Fibroblast of peridontal ligament (primary cell): ENCODE measurements around the gene GEMIN5.

Source experiments
- DNase-seq: peaks from one replicate; pipeline ENCODE4 v3.0.0-alpha.2; 2010; ENCODE audit errors: extremely low read depth

Gene GEMIN5

DNA sequence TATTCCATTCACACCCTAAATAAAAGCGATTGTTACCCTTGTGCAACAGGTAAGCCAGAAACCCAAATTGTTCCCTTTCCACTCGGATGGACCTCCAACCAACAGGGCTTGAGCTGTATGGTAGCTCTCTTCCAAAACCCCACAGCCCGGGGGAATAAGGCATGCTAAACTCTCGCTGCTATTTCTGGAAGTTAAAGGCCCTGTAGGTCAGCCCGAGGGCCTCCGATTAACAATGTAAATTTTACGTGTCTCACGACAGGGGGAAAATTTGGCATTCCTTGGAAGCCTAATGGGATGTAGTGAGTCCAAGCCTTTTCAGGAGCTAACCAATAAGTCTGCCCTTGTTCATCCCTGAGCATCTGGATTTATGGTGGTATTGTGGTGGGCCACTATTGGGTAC is 53.6 kb downstream of the GEMIN5 start:
- DNase-seq = no peak

DNA sequence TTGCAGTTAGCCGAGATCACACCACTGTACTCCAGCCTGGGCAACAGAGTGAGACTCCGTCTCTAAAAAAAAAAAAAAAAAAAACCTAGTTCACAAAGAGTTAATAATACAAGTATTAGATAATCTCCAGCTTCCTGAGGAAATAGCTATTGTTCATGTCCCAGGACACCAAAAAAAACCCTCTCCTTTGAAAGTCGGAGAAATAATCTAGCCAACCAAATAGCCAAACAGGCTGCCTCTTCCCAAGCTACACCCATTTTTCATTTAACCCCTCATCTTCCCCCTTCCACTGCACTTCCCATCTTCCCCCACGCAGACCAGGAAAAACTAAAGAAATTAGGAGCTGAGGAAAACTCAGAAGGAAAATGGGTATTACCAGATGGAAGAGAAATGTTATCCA is 56.0 kb downstream of the GEMIN5 start:
- no peak for DNase-seq

DNA sequence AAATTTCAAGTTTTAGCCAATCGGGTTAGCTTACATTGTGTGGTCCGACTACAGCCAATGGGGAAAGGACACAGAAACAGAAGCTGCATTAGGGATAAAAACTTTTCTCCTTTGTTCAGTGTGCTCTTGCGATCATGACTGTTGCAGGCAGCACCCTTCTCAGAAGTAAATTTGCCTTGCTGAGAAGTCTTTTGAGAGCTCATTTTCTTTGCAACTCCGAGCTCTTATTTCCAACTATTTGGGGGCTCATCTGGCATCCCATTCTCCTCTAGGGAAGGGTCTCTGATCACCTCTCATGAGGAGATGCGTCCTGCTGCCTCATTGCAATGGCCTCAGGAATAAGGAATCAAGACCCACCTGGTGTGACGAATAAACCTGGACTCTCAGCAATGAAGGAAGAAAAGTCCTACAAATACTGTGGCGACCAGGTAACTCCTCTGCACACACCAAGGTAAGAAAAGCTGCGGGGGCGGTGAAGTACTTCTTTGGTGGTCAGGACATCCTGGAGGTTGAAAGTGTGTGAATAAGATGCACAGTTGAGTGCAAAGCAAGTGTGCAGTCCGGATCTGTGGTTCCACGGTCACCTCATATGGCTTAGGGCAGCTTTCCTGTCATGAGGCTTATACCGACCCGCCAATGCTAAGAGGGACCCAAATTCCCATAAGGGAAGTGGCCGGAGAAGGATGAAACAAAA is 59.2 kb downstream of the GEMIN5 start:
- DNase-seq = peak; percentile 8

DNA sequence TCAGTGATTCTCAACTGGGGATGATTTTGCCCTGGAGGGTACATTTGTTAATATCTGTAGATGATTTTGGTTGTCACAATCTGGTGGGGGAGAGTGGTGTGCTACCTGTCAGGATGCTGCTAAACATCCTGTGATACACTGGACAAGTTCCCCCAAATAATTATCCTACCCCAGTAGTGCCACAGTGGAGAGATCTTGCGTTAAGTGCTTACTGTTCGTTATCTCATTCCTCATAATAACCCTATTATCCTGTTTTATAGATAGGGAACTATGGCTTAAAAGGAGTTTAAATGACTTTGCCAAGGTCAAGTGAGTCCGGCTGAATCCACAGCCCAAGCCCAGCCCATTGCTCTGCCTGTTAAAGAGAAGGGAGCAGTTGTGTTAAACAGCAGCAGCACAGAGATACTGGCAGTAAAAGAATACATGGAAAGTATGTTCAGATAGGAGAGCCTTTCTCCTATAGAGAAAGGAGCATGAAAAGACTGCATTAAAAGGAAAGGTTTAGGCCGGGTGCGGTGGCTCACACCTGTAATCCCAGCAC is 64.2 kb downstream of the GEMIN5 start:
- DNase-seq = no peak

DNA sequence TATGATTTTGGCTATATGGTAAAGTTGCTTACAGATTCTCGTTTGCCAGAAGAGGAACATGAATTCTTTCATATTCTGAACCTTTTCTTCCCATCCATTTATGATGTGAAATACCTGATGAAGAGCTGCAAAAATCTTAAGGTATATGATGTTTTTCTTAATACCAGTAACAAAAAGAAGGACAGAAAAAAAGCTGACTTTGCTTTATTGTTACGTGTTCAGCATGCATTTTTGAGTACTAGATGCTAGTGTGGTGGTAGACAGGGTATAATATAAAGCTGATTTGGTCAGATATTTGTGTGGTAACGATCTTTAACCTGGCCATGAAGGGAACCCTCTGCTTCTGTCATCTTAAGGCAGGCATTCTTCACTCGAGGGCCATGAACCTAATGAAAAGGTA is 66.3 kb downstream of the GEMIN5 start:
- DNase-seq = no peak

DNA sequence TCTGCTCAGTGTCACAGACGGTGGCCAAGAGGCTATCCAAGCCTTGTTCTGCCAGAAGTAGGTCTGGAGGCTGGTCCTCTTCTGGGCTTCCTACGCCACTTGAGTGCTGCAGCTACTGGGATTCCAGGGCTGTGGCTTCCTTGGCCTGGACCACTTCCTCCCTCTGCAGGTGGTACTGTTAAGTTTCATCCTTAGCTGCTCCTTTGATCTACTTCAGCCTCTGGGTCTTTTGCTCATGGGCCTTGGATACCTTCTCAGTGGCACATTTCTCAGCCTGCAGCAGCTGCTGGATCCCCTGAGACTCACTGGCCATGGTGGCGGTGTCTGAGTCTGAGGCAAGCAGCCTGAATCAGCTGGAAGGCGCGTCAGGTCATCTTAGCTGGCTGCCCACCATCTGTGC is 69.3 kb downstream of the GEMIN5 start:
- no peak for DNase-seq

DNA sequence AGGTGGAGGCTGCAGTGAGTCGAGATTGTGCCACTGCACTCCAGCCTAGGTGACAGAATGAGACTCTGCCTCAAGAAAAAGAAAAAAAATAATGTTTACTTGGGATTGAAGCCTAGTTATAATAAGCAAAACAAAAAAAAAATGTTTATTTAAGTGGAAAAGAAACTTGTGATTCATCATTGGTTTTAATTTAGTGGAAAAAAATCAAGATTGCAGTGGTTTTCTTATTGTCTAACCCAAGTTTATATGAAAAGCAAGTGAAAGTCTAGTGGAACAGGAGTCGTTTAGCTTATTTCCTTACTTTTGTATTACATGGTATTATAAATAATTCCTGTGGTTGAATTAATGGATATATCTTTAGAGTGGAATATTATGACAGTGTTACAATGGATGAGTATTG is 71.2 kb downstream of the GEMIN5 start:
- DNase-seq = peak; percentile 68

DNA sequence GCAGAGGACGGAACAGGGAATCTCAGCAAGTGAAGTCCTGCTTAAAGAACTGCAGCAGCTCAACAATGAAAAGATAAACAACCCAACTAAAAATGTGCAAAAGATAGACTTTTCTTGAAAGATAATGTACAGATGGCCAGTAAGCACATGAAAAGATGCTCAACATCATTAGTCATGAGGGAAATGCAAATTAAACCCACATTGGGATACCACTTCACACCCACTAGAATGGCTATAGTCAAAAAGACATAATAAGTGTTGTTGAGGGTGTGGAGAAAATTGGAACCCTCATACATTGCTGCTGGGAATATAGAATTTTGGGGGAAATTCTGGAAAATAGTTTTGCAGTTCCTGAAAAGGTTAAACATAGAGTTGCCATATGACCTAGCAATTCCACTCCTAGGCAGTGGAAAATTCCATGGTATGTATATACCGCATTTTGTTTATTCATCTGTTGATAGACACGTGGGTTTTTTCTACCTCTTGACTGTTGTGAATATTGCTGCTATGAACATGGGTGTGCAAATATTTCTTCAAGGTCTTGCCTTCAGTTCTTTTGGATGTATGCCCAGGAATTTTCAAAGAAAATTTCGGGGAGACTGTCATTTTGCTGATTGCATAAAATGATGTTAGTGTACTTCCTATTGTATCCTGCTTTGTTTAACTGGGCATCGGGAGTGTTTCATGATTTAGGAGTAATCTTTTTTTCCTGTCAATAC is 72.4 kb downstream of the GEMIN5 start:
- peak; percentile 10 for DNase-seq

DNA sequence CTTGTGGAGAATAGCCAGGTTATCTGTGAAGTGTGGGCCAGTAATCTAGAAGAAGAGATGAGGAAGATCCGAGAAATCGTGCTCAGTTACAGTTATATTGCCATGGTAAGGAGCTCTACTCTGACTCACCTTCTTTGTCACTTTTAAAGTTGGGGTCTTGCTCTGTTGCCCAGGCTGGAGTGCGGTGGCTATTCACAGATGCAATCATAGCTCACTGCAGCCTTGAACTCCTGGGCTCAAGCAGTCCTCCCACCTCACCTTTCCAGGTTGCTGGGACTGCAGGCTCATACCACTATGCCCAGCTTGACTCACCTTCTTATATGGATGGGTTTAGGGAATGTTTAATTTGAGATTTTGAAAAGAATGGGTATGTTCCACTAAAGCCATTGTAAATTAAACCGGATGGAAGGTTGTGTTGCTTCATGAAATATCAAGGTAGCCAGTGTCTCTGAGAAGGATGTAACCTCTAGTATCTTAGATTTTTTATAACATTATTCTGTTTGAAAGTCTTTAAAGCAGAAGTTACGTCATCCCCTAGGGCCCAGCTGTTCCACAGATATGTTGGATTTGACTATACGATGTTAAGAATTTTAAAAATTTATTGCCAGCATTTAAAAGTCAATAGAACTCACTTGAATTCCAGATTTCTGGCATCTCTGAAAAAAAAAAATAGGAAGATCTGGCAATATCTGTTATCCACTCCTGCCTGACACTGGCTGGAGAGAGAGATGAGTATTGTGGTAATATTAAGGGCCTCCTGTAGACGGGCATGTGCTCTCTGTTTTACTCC is 74.5 kb downstream of the GEMIN5 start:
- DNase-seq = peak; percentile 14

DNA sequence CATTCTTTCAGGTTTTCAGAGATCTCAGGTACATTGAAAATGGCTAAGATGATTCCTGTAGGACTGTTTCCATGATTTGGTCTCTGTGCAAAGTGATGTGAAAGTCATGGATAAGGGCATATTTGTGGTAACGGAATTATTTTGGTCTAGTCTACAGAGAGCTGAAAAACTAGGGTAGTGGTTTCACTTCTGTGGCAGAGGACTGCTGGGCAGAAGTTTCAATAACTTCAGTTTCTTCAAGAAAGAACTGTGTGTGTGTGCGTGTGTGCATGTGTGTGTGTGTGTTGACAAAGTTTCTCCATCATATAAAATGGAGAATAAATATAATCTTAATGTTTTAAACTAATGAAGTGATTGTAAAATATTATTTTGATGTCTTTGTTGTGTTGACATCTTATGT is 75.2 kb downstream of the GEMIN5 start:
- DNase-seq = peak; percentile 76

DNA sequence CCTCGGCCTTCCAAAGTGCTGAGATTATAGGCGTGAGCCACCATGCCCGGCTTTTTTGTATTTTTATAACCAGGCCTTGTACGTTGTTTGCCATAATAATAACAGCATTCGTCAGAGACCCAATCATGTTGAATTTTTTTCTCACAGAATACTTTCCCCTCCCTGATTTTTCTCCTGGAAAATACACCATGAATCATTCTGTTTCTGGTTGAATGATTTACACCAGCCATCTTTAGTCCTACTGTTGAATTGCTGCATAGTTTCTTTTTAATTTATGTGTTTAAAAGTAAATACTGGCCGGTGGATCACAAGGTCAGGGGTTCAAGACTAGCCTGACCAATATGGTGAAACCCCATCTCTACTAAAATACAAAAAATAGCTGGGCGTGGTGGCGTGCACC is 76.1 kb downstream of the GEMIN5 start:
- peak; percentile 7 for DNase-seq

DNA sequence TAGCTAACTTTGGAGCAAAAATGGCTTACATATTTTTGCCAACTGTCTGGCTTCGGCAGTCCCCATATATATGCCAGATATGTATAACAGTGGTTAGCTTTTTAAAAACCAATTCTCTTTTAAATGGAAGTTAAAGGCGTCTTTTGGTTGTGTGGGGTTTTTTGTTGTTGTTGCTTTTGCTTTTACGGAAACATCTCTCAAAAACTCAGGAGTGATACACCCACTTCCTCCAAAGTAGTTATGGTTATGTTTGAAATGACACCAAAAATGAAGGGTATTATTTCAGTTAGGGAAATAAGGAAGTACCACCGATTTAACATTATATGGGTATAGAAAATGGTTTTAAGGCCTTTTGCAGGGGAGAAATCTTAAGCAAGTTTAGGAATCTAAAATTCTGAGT is 77.2 kb downstream of the GEMIN5 start:
- no peak for DNase-seq

DNA sequence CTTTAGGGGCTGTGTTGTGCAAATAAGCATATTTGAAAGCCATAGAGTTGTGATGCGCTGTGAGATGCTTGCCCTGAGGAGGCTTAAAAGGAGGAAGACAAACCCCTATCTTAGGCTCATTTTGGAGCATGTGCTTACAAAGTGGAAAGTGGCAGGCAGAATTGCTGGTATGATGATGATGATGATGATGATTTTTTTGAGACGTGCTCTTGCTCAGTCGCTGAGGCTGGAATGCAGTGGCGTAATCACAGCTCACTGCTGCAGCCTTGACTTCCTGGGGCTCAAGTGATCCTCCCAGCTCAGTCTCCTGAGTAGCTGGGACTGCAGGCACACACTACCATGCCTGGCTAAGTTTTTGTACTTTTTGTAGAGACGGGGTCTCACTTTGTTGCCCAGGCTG is 77.9 kb downstream of the GEMIN5 start:
- DNase-seq = peak; percentile 61

DNA sequence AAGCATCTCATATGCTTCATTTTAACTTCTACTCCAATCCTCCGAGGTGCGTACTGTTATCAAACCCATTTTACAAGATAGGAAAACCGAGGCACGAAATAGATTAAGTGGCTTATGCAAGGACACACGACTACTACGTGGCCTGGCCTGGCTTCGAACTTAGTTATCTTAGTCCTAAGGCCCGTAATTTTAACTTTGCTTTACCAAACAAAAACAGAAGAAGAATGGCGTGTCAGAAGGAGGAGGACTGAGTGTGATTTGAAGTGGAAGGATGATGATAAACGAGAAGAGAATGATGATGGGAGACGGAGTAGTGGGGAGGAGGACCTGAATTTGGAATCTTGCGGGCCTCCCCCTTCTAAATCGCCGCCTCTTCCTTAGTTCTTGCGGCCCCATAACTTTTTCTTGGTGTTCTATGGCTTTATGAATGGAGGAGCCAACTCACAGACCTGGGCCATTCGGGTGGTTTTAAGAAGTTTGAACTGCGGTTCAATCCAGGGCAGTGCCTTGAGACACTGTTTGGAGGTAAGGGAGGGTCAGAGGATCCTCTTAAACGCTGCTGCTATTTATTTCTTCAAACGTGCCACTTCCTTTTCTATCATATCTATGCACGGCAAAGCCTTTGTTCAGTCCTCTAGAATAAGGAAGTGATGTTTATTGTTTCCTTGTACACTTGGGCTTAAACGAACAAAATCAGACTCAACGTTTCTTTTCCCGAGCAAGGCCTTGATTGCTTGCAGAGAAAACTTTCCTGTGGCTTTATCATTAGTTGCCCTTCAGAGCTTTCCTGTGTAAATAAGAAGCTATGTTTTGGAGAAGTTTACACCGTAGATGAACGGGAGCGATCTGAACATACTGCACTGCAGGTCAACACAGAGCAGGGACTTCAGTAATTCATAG is 78.8 kb downstream of the GEMIN5 start:
- DNase-seq = peak; percentile 20

DNA sequence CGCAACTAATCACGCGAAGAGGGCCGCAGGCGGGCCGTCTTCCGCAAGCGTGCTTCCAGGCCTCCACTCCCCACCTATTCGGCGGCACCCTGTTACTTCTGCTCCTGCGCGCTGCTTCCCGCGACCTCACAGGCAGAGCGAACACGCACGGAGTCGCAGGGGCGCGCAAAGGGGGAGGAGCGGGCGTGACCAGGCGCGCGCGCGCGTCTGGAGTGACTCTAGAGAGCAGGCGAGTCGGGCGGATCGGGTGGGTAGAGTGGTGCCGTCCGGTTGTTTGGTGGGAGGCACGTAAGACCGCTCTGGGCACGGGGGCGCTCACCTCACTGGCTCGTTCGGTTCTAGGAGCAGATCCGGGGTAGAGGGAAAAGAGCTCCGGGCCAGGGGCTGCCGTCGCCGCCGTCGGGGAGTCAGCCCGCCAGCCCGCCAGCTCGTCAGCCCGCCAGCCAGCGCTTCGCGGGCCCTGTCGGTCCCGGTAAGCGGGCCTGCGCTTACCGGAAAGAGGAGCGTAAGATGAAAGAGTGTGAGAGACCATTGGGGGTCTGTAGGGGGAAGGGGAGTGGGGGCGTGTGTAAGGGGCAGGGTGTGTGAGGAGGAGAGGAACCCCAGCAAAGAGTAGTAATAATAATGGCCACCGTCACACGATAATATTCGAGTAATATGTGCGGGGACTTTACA is 79.6 kb downstream of the GEMIN5 start, which contains the start of gene CNOT8:
Gene CNOT8, plus strand, starts transcription at position 331 of the 675 bp plus-strand sequence. CDS start 4,652 bp downstream, outside the sequence.
- peak; percentile 96 for DNase-seq

DNA sequence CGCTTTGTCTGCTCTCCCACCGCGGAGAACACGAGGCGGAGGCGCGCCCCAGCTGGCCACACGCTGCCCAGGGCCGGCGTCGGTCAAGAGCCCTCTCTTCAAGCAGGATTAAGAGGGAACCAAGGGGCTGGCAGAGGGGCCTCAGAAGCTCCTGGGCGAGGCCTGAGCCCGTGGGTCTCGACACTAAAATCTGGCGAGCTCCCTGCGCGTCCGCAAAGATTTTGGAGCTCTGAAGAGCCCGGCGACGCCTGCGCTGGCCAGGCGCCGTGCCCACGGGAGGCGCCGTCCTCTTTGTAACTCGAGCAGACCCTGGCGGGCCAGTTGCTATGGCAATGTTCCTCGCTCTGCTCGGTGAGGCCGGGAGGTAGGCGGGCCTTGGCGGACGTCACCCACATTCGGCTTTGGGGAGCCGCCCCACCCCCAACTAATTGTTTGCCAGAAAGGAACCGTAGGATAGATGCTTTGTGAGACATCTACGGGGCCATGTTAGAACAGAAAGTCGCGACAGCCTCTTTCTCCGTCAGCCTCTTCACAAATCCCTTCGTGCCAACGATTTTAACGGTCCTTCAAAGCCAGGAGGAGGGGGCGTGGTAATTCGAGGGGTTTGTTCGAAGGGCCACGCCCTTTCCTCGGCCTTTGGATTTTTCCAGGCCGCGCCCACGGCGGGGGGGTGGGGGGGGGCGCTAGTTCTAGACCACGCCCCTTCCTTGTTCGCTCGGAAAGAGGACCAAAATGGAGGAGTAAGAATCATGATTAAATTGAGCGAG is 80.3 kb downstream of the GEMIN5 start:
- peak; percentile 96 for DNase-seq

DNA sequence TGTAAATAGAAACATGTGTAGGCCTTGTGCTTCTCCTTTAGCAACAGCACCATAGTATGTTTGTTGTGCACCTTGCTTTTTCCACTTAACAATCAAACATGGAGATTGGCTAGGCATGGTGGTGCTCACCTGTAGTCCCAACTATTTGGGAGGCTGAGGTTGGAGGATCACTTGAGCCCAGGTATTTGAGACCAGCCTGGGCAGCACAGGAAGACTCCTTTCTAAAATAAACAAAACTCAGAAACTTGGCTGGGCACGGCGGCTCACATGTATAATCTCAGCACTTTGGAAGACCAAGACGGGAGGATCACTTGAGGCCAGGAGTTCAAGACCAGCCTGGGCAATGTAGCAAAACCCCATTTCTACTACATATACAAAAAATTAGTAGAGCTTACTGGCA is 86.7 kb downstream of the GEMIN5 start:
- DNase-seq = no peak

DNA sequence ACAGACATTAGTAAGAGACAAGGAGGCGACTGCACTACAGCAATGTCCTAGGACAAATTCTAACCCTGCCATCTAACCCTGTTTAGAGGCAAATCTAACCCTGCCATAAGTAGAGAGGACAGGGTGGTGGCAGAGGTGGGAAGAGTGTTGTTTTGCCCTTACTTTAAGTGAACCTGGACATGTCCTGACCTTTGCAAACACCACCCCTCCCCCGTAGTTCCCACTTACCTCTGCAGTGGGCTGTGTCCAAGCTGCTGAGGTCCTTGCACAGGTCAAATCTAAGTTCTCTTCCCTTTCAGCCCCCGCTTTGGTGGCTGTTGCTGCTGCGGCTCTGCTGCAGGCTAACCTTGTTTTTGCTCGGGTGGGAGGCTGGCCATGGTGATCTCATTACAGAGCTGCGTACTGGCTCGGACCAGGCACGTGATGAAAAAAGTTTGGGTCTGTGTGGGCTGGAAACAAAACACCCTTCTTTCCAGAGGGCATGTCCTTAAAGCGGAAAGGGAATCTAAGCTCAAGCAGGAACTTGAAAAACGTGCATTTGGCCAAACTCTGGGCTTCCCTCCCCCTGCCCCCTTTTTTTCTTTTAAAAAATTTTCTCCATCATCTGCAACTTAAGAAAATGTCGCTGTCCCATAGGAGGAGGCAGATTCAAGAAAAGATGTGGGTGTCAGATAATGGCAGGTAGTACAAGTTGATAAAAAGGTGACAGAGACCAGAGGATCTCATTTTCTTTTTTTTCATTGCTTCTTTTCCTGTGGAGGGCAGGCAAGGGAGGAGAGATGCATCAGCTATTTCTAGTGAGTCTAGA is 87.6 kb downstream of the GEMIN5 start, which contains the start of gene FAXDC2:
Gene FAXDC2, minus strand, starts transcription at position 349 of the 808 bp plus-strand sequence. CDS start 12,425 bp downstream, outside the sequence.
- DNase-seq = peak; percentile 89

DNA sequence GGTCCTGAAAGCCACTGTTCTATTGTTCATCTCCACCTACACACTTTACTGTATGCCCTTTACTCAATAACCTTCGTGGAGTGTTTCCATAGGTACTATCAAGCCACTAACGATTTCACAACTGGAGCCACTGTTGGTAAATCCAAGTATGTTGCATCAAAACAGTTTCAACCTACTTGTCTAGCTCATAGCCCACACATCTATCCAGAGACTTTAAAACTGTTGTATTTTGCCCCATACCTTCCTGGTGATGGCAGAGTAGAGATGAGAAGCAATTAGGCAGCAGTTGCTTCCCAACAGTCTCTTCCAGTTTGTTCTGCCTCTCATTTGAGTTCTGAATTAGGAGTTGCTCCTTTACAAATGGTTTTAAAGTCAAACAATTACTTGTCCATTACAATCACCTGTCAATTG is 88.2 kb downstream of the GEMIN5 start:
- peak; percentile 46 for DNase-seq
